Mesenteric fat pad (tissue), 1 donor: ENCODE results near the gene FOXA1. TPM values are rescaled to one million over a fixed set of nuclear protein-coding genes. Genes with fewer than 3 reads are reported as not detected.

Source experiments
- DNase-seq: peaks from one replicate; pipeline ENCODE4 v3.0.0-alpha.2; 2020; ENCODE audit warnings: low spot score
- long read RNA-seq: library from polyadenylated mRNA; unstranded; transcript quantifications from one replicate; pipeline ENCODE4 v2.0.0, GENCODE V29; 2020
- total RNA-seq: library from RNA; stranded (reverse); fragmentation: NEBNext Ultra II Directional; extraction: Animal tissue kit (Norgen Biotek cat#: 25700); gene quantifications from one replicate; pipeline ENCODE4 v1.2.1, GENCODE V29; 2021
- donor health status: DM: yes; HTN: yes; CAD: no.

The FOXA1 gene
- total RNA-seq: not detected
- long read RNA-seq: 0 reads

DNA sequence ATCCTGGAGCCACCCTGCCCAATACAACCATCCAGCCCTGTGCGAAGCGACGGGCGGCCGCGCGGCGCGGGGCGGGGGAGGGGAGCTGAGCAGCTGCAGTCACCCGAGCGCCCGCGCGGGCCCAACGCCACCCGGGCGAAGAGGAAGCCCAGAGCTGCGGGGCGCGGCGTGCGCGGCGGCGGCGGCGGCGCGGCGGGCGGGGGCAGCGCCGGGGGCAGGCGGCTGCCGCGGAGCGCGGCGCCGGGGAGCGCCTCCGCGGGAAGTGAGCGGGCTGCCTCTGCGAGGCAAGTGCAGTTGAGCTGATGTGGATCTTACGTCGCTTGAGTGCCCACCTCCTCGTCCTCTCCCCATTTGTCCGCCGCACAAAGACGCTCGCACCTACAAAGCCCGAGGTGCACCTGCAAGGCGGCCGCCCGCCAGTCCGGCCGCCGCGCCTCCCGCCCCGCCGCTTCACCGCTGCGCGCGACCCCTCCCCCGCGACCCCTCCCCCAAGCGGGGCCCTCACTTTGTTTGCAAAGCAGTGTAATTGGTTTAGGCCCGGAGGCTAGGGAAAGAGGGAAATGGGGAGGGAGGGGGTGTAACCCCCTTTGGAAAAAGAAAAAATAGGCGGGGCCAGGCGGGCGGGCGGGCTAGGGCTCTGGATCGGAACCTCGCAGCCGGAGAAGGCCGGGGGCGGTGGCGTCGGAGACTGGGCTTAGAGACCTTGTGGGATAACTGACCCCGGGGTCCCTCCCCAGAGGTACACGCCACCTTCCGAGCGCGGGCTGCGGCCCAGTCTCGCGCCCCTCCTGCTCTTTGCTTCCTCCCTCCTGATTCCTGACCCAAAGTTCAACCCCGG, at the start of gene FOXA1, which contains the start of gene TTC6:
TSS of gene FOXA1 (minus strand) at position 279 of the 838 bp plus-strand sequence. CDS start at position 2, 277 bp downstream.
TSS of gene TTC6 (plus strand) at position 659 of the 838 bp plus-strand sequence. CDS start 26,436 bp downstream, outside the sequence.
- no peak for DNase-seq

GRCh38 chr14:37643701-37644100, 48.7 kb upstream of the FOXA1 start:
- DNase-seq: no peak

GRCh38 chr14:37642125-37642524, 47.1 kb upstream of the FOXA1 start:
- DNase-seq: no peak

- no peak for DNase-seq
Measured at GRCh38 chr14:37641117-37641516, 46.1 kb upstream of the FOXA1 start.

DNA sequence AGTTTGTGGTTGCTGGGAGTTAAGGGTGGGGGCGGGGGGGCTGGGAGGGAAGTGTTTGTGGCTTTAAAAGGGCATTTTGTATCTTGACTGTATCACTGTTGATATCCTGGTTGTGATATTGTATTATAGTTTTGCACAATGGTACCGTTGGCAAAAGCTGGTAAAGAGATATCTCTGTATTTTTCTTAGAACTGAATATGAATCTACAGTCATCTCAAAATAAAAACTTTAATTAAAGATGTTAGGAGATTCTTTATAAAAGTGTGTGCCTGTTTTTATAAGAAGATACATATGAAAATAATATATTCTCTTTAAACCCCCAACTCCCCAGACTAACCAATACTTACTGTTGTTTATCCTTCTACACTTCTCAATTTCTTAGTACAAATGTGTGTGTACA, 43.5 kb upstream of the FOXA1 start:
- DNase-seq: no peak

- no peak for DNase-seq
Measured at GRCh38 chr14:37637341-37637740, 42.3 kb upstream of the FOXA1 start.

- no peak for DNase-seq
Measured at GRCh38 chr14:37625597-37626595, 30.8 kb upstream of the FOXA1 start.

DNA sequence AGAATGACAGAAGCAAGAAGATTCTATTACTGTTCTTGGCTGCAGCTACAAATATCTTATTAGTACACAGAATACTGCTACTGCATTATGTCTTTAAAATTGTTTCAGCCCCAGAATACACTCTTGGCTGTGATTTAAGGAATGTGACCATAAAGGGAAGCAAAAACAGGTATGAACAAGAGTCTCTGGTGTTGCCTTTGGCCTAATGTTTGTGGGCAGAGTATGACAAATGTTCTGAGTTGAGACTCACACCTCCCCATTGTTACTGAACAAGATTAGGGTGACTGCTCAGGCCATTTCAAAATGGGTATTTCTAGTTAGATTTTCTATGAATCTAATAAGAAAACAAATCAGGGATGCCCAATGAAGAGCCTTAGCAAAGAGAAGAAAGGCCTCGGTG, 28.9 kb upstream of the FOXA1 start:
- DNase-seq: no peak

- DNase-seq: no peak
Measured at GRCh38 chr14:37623426-37623951, 28.4 kb upstream of the FOXA1 start.

GRCh38 chr14:37622231-37622923, 27.3 kb upstream of the FOXA1 start:
- no peak for DNase-seq

- no peak for DNase-seq
Measured at GRCh38 chr14:37620856-37621255, 25.8 kb upstream of the FOXA1 start.

GRCh38 chr14:37618498-37619028, 23.5 kb upstream of the FOXA1 start:
- DNase-seq: no peak

GRCh38 chr14:37617864-37618365, 22.9 kb upstream of the FOXA1 start:
- no peak for DNase-seq

GRCh38 chr14:37616853-37617252, 21.8 kb upstream of the FOXA1 start:
- DNase-seq: no peak

GRCh38 chr14:37615582-37616289, 20.7 kb upstream of the FOXA1 start:
- no peak for DNase-seq

DNA sequence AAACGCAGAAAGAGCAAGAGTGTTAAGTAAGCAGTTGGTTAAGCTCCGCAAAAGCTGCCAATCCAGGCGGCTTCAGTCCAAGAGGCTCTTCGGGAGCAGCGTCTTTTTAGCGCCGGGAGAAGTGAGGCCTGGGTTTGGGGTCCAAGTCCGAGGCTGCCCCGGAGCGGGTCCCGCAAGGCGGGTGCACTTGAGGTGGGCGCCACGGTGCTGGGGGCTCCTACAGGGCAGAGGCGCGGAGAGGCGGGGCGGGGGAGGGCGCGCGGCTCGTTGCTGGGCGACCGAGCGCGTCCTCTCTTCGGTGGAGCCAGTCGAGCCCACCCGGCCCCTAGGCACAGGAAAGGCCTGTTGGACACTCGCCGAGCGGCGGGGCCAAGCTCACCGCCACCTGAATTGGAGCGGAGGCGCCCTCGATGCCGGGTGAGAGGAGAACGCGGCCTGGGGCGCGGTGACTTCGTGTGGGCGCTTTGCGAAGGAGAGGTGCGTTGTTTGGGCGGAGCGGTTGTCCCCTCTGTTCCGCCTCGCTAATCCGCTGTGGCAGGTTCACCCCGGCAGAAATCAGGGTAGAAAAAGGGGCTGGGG, 16.0 kb upstream of the FOXA1 start:
- no peak for DNase-seq

- DNase-seq: no peak
Measured at GRCh38 chr14:37608649-37609048, 13.6 kb upstream of the FOXA1 start.

- DNase-seq: no peak
Measured at GRCh38 chr14:37606678-37607077, 11.6 kb upstream of the FOXA1 start.

DNA sequence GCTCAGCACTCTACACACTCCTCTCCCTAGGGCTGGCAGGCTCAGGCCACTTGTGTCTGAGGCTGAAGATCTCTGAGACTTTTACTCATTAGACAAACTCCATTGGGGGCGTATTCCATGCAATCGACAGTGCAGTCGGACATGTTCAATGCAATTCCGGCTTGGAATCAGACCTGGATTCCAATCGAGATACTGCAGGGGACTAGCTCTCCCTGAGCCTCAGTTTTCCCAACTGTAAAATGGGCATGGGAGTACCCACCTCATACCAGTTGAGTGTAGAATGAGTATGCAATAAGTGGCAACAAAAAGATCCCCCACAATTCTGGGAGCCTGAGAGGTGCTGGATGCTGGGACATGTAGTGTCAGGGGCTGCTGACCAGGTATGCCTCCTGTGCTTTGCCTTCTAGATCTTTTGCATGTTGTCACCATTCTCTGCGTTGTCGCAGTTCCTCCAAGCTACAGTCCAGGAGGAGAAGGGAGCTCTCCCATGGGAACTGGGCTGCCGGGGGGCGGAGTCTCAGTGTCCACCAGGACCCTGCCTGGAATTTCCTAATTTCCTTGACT, 8.7 kb upstream of the FOXA1 start:
- no peak for DNase-seq
